Subcutaneous preadipocyte (primary cell): ENCODE measurements around the gene RERGL. TPM values are rescaled to one million over a fixed set of nuclear protein-coding genes. Genes with fewer than 3 reads are reported as not detected.

Experiments used
- total RNA-seq: library from RNA; depleted of rRNA; stranded (reverse); fragments of >200 nt; gene quantifications from 2 replicates; pipeline ENCODE4 v1.2.3, GENCODE V29; 2012

RERGL gene
- total RNA-seq: not detected in 2 replicates

GRCh38 chr12:18090093-18090492 lies at the start of gene RERGL:
Gene RERGL, minus strand, starts transcription at chr12:18090193. Its CDS starts 53 bp downstream, at chr12:18090140.

Other genes starting within 250 kb of the RERGL start
- gene PIK3C2G, start 171.3 kb upstream of the RERGL start, total RNA-seq: not detected in 2 replicates